GM18517 (cell line): ENCODE data around the gene TXNIP.
A peak's percentile ranks its signal among the peaks of the same experiment; 100 is the strongest.

Experiments
- ATAC-seq: cut with Tn5 transposase; IDR thresholded peaks from one replicate; pipeline ENCODE4 v1.9.1; 2021; ENCODE audit warnings: mild to moderate bottlenecking, moderate library complexity; ENCODE audit not compliant: unreplicated experiment

The TXNIP gene

GRCh38 chr1:145964328-145965118, 31.9 kb downstream of the TXNIP start, which contains the start of the genes ANKRD34A and POLR3GL:
TSS of gene ANKRD34A (minus strand) at chr1:145964575. CDS start at chr1:145961759, 2,816 bp downstream.
TSS of gene POLR3GL (plus strand) at chr1:145964690. CDS start at chr1:145974866, 10,176 bp downstream.
- ATAC-seq = peak; percentile 84

DNA sequence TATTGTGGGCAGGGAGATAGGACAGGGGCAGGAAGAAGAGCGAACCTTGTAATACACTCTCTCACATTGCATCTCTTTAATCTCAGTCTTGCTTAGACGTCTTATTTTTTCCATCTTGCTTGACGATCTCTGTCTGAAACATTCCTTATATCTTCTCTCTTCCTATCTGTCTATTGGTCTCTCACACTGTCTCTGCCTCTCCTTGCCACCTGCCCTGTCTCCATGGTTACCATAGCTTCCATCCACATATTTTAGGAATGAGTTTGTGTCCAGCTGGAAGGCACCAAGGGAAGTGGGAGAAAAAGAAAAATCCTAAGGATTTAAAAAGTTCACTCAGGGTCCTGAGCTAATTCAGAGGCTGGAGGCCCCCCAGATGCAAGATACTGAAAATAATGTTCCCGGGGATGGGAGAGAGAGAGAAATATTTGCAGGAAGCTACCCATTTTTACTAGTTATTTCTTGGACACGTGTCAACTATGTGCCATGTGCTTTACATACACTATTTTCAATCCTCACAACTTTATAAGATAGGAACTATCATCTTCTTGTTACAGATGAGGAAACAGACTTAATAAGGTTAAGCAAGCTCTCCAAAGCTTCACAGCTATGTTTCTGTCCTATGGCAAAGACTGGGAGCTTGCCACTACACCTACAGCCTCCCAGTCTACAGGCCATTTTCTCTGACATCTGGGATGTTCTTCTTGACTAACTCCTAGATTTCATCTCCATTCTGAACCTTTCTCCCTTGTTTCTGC, 32.9 kb downstream of the TXNIP start:
- ATAC-seq = no peak

GRCh38 chr1:145962157-145963102, 33.9 kb downstream of the TXNIP start:
- no peak for ATAC-seq

DNA sequence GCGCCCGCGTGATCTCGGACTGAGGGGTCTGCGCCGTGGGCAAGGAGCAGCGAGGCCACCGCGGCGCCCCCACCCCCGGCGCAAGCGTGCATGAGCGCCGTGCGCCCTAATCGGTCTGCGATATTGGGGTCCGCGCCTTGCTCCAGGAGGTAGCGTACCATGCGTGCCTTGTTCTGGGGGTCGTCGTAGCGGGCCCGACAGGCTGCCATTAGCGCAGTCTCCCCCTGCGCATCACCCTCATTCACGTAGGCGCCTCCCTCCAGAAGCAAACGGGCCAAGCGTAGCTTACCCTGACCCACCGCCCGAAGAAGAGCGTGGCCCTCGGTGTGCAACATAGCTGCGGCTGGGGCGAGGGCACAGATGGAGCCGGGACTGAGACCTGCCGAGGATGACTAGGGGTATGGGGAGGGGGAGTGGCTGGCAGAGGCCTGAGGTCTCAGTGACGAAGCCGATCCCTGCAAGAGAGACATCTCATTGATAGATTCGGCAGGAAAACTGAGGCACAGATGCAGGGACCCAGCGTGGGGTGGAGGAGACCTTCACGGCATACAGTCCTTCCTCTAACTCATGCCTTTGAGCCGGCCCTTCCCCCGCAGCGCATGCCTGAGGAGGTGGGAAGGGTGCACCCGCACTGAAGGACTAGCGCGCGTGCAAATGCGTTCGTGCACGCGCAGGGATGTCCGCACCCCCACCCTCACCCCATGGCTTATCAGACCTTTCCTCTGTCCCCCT, 34.8 kb downstream of the TXNIP start:
- no peak for ATAC-seq

DNA sequence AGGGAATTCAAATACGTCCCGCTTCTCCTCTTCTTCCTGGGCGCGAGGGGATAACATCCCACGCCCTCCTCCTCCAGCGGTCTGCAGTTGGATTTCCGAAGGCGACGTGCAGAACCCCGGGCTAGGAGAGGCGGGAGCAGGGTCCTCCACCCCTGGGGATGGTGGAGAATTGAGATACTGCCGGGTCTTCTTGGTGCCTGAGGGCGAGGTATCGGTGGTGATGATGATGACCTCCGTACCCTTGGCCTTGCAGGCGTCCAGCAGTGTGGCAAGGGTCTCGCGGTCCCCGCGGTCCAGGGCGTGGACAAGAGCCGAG, 35.3 kb downstream of the TXNIP start:
- ATAC-seq = no peak

GRCh38 chr1:145960468-145961108, 35.8 kb downstream of the TXNIP start:
- ATAC-seq = no peak

- no peak for ATAC-seq
Measured at GRCh38 chr1:145959957-145960467, 36.4 kb downstream of the TXNIP start.

DNA sequence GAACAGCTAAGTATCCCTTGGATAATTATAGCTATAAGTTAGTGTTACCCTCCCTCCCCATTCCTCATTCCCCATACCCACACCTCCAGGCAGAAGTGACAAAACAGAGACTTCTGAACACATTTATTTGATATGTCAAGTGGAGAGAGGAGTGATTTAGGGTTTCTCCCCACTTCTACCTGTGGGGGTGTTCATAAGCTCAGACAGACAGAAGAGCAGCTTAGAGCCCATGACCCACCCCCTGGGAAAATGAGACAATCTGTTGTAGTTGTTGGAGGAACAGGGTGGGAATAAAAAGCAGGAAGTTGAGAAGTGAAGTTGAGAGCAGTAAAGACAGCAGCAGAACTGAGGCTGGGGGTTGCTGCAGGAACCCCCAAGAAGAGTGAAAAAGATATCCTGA, 37.0 kb downstream of the TXNIP start:
- ATAC-seq = no peak

- no peak for ATAC-seq
Measured at GRCh38 chr1:145958734-145959133, 37.6 kb downstream of the TXNIP start.

- ATAC-seq = peak; percentile 83
Measured at GRCh38 chr1:145957443-145958319, 38.7 kb downstream of the TXNIP start, which contains the start of gene LIX1L. TSS of gene LIX1L (minus strand) at chr1:145958017. CDS start at chr1:145957927, 90 bp downstream.

- no peak for ATAC-seq
Measured at GRCh38 chr1:145956781-145957442, 39.5 kb downstream of the TXNIP start.

- ATAC-seq = no peak
Measured at GRCh38 chr1:145956361-145956760, 40.0 kb downstream of the TXNIP start.

- no peak for ATAC-seq
Measured at GRCh38 chr1:145955436-145955835, 40.9 kb downstream of the TXNIP start.

GRCh38 chr1:145953861-145954260, 42.5 kb downstream of the TXNIP start:
- no peak for ATAC-seq

- ATAC-seq = no peak
Measured at GRCh38 chr1:145952903-145953302, 43.5 kb downstream of the TXNIP start.

DNA sequence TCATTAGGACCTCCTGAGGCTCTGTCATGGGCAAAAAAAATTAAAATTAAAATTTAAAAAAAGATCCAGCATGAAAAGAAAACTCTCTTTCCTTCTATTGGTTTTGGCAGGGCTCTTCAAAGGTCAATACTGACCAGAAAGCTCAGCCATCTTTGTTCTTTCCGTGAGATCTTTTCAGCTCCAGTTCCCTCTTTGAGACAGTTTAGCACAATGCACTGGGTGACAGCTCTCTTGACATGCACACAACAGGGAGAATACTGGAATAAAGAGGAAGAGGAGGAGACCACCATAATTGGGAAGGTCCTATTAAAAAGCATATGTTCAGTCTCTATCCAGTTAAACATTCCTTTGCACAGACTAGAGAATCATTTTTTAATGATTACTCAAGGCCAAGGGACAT, 44.9 kb downstream of the TXNIP start:
- ATAC-seq = no peak

- no peak for ATAC-seq
Measured at GRCh38 chr1:145949219-145949618, 47.2 kb downstream of the TXNIP start.

DNA sequence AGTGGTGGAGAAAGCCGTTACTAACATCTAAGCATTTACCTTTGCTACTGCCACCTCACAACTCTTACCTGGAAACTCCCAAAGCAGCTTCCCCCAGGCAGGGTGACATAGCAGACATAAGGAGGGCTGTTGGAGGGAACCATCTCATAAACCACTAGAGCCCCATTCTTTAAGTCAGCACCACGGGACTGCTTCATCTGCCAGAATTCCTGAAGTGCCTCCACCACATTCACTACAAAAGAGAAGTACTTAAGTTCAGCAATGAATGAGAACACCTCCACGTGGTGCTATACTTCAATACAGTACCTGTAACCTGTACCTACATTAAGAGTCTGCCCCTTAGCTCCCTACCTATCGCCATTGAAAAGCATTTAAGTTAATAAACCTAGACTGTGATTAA, 48.8 kb downstream of the TXNIP start:
- no peak for ATAC-seq
